K562 (cell line): ENCODE measurements around the gene RHBDF2. TPM values are rescaled to one million over a fixed set of nuclear protein-coding genes. Genes with fewer than 3 reads are reported as not detected.

Source experiments
- ATAC-seq: fragments of 200-7000 bp; cut with Tn5 transposase; 3 replicates; pipeline ENCODE4 v1.9.1; 2020; ENCODE audit warnings: moderate library complexity
- BruUV-seq: library from RNA; stranded (reverse); fragments of 400-500 nt; replicated peaks from 2 replicates; lab custom pipeline; 2021; lab: Mats Ljungman, UMichigan
- CTCF ChIA-PET: fragments of 300-600 bp; formaldehyde crosslinking; extraction: SDS; loops from one replicate; lab custom pipeline; 2021; ENCODE audit warnings: low intra/inter-chr PET ratio; lab: Yijun Ruan, JAX
- POLR2A ChIA-PET: fragments of 300-600, 350-650 bp; sonication (Branson Sonifier 250); formaldehyde crosslinking; extraction: SDS; loops from one replicate; lab custom pipeline; 2021; ENCODE audit warnings: antibody characterized with exemption, inconsistent platforms; lab: Yijun Ruan, JAX
- DNase-seq, 4 experiments: peaks; one replicate each; pipeline versions ENCODE4 v3.0.0 to v3.0.0-alpha.2; 2011 to 2018; ENCODE audit warnings: low spot score in 3 of 4, mixed read lengths in 3 of 4; ENCODE audit errors: extremely low read depth in 1 of 4
- FAIRE-seq: peaks from 2 replicates; lab custom pipeline; 2011; peaks lifted over from hg19 to GRCh38; lab: Jason Lieb, UNC
- H2AFZ ChIP-seq: 2 replicates; pipeline ENCODE4 v1.6.0; 2011; ENCODE audit warnings: low read depth, low read length, control low read depth, inconsistent platforms
- H3K27ac ChIP-seq: fragments of 200-600 bp; 3 replicates; pipeline ENCODE4 v1.8.0; 2011; ENCODE audit warnings: low read depth, mild to moderate bottlenecking, control low read depth, inconsistent platforms, low read length, moderate library complexity, mixed read lengths; ENCODE audit errors: extremely low read depth
- H3K27me3 ChIP-seq, 2 experiments: fragments of 300-600 bp in 1 of 2; 2 replicates in 1 of 2; 3 replicates in 1 of 2; pipeline versions ENCODE4 v1.6.0 to v1.8.0; 2011; ENCODE audit warnings: inconsistent platforms in 2 of 2, low read length in 2 of 2, mild to moderate bottlenecking in 1 of 2, mixed read lengths in 1 of 2, moderate library complexity in 1 of 2; ENCODE audit not compliant: control insufficient read depth in 2 of 2, insufficient read depth in 2 of 2
- H3K36me3 ChIP-seq: fragments of 300-600 bp; 3 replicates; pipeline ENCODE4 v1.8.0; 2011; ENCODE audit warnings: mild to moderate bottlenecking, low read length, inconsistent platforms; ENCODE audit not compliant: control insufficient read depth, insufficient read depth
- H3K4me1 ChIP-seq, 2 experiments: fragments of 200-600 bp in 1 of 2; replicated peaks in 1 of 2; 2 replicates in 1 of 2; 3 replicates in 1 of 2; pipeline versions ENCODE4 v1.5.1 to v1.8.0; 2011; ENCODE audit warnings: inconsistent platforms in 2 of 2, low read length in 2 of 2, mild to moderate bottlenecking in 1 of 2, mixed read lengths in 1 of 2, moderate library complexity in 1 of 2; ENCODE audit not compliant: control insufficient read depth in 2 of 2, insufficient read depth in 2 of 2
- H3K4me2 ChIP-seq: 2 replicates; pipeline ENCODE4 v1.6.1; 2011; ENCODE audit warnings: low read length, control low read depth, inconsistent platforms, mixed read lengths; ENCODE audit not compliant: insufficient read depth
- H3K4me3 ChIP-seq: fragments of 200-600 bp; sonication (generic), shearing (Covaris generic); 2 replicates; pipeline ENCODE4 v1.5.1; 2016; ENCODE audit warnings: control low read depth, inconsistent platforms
- H3K79me2 ChIP-seq: fragments of 200-600 bp; 3 replicates; pipeline ENCODE4 v1.8.0; 2011; ENCODE audit warnings: low read length, inconsistent platforms; ENCODE audit not compliant: control insufficient read depth, insufficient read depth
- H3K9ac ChIP-seq, 2 experiments: 2 replicates each; pipeline versions ENCODE4 v1.6.0 to v1.6.1; 2011; ENCODE audit warnings: low read depth in 2 of 2, low read length in 2 of 2, control low read depth in 1 of 2, inconsistent platforms in 1 of 2, mild to moderate bottlenecking in 1 of 2, mixed read lengths in 1 of 2; ENCODE audit not compliant: insufficient read depth in 1 of 2
- H3K9me1 ChIP-seq: one replicate; pipeline ENCODE4 v1.6.0; 2011; ENCODE audit warnings: inconsistent platforms, mild to moderate bottlenecking, low read length, moderate library complexity; ENCODE audit not compliant: control insufficient read depth, insufficient read depth
- H3K9me3 ChIP-seq: replicated peaks from 2 replicates; pipeline ENCODE4 v1.5.1; 2011; ENCODE audit warnings: low read depth, low read length, inconsistent platforms; ENCODE audit not compliant: control insufficient read depth, insufficient read depth
- H4K20me1 ChIP-seq: replicated peaks from 2 replicates; pipeline ENCODE4 v1.6.1; 2011; ENCODE audit warnings: low read length, inconsistent platforms, mixed read lengths; ENCODE audit not compliant: control insufficient read depth, insufficient read depth
- SPI1 ChIP-seq: IDR thresholded peaks from 2 replicates; pipeline ENCODE4 v1.6.1; 2011; ENCODE audit warnings: low read depth, low read length, control low read depth, borderline replicate concordance
- whole genome bisulfite sequencing: fragments of 100-300 bp; shearing (Covaris generic); methylation state at CpG from one replicate; pipeline ENCODE4 v1.1.6; 2016; ENCODE audit warnings: low coverage, mixed read lengths; ENCODE audit not compliant: insufficient coverage; ENCODE audit errors: missing lambda C conversion rate; 5-methylcytosine and 5-hydroxymethylcytosine counted together
- in situ Hi-C: fragments of 300-500 bp; cut with MboI; formaldehyde crosslinking; loops from 4 replicates; pipeline ENCODE4 v1.15.0; 2018; ENCODE audit warnings: inconsistent platforms, mixed read lengths
- intact Hi-C: fragments of 100-400 bp; cut with micrococcal nuclease; formaldehyde crosslinking; loops from 2 replicates; pipeline ENCODE4 v1.14.2; 2022
- polyA plus RNA-seq, 8 experiments: library from polyadenylated mRNA; depleted of rRNA in 4 of 8; stranded (reverse) in 5 of 8; unstranded in 3 of 8; fragments of >200 nt; fragmentation: Nextera tagmentation in 2 of 8; fragmentation: Illumina TruSeq in 1 of 8; extraction: Ambion mirVana in 2 of 8; extraction: Trizol in 1 of 8; gene quantifications; 2 replicates each; pipeline versions ENCODE4 v1.2.1 to v1.2.3, GENCODE V29; 2011 to 2014; ENCODE audit warnings: inconsistent platforms in 1 of 8, missing spikeins in 1 of 8
- total RNA-seq, 7 experiments: library from RNA; depleted of rRNA in 6 of 7; stranded (reverse); fragments of >200 nt in 6 of 7; fragmentation: Illumina TruSeq in 2 of 7; extraction: Trizol in 2 of 7; gene quantifications; 2 replicates each; pipeline versions ENCODE4 v1.2.1 to v1.2.3, GENCODE V29; 2011 to 2021; ENCODE audit warnings: low replicate concordance in 1 of 7
- TF ChIP-seq, protein P1 (sequence below): IDR thresholded peaks from 2 replicates; pipeline ENCODE4 v1.6.1; 2011; ENCODE audit warnings: borderline replicate concordance, low read depth, mild to moderate bottlenecking, moderate library complexity, low read length; ENCODE audit not compliant: insufficient read depth, poor library complexity, severe bottlenecking

Gene RHBDF2
- total and polyA plus RNA-seq, 9 of the 15 experiments (the other 6 are each of a cell fraction or from before 2014, with no cell fraction given) = 0.04 to 2.8 (median 1.1) TPM

DNA sequence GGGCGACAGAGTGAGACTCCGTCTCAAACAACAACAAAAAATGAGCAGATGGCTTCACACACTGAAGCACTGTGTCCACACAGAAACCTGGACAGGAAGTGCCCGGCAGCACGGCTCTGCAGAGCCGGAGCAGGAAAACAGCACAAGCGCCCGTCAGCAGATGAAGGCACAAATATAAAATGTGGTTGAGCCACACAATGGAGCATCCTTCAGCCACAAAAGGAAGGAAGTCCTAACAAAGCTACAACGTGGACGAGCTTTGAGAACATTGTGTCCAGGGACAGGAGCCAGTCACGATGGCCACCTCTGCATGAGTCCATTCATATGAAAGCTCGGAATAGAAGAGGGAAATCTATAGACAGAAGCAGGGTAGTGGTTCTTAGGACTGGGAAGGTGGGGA, 15.7 kb downstream of the RHBDF2 start:
- ATAC-seq (0 out of 3 replicates have a peak, but pooled peaks have one; percentile 18), DNase-seq (no peak), FAIRE-seq (no peak)
- Histone ChIP-seq H2AFZ (0 out of 2 replicates have a peak overlapping the region, but pooled peaks have one; percentile 23), H3K79me2 (no peaks in the 10 kb centered on the region; the same call in 2 of the 3 replicates), H3K27me3 (no peaks in the 10 kb centered on the region; a peak in 1 of 5 replicates), H3K4me2 (no peak overlapping the region), H3K9me3 (no peaks in the 10 kb centered on the region), H3K36me3 (no peaks in the 10 kb centered on the region), H3K4me3 (no peak overlapping the region), H3K4me1 (peaks cover 7 to 13% of the 10 kb centered on the region in 2 experiments; a peak in 4 of 5 replicates), H3K9ac (peak overlapping the region in 1 of 2 experiments; percentile 1; a peak in 1 of 4 replicates), H3K9me1 (no peaks in the 10 kb centered on the region), H4K20me1 (no peaks in the 10 kb centered on the region), H3K27ac (no peak overlapping the region)
- ChIA-PET CTCF (no interaction called here), POLR2A (interaction anchor here (0.5 to 1.6 kb wide), 4 partner anchors 8 to 15 kb away, joined by 3 to 5 read pairs (median 4); no protein-coding TSS in a partner anchor)
- 0 out of 2 replicates have a peak, but pooled peaks have one; percentile 24 for TF ChIP-seq SPI1
- TF ChIP-seq, protein P1, sequence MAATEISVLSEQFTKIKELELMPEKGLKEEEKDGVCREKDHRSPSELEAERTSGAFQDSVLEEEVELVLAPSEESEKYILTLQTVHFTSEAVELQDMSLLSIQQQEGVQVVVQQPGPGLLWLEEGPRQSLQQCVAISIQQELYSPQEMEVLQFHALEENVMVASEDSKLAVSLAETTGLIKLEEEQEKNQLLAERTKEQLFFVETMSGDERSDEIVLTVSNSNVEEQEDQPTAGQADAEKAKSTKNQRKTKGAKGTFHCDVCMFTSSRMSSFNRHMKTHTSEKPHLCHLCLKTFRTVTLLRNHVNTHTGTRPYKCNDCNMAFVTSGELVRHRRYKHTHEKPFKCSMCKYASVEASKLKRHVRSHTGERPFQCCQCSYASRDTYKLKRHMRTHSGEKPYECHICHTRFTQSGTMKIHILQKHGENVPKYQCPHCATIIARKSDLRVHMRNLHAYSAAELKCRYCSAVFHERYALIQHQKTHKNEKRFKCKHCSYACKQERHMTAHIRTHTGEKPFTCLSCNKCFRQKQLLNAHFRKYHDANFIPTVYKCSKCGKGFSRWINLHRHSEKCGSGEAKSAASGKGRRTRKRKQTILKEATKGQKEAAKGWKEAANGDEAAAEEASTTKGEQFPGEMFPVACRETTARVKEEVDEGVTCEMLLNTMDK = no peak
- intact Hi-C loops = no loop called here
- WGBS = 21% methylated on average over 11 of the region's 11 CpGs
- in situ Hi-C loops = no loop called here
- BruUV-seq = no TSS peak
